H1 (cell line): ENCODE results near the gene MT1X. TPM values are rescaled to one million over a fixed set of nuclear protein-coding genes. Genes with fewer than 3 reads are reported as not detected.

ENCODE experiments used
- TAF1 ChIP-seq: IDR thresholded peaks from 2 replicates; pipeline ENCODE4 v1.6.1; 2011; ENCODE audit warnings: mild to moderate bottlenecking, low read depth, low read length
- TCF12 ChIP-seq: IDR thresholded peaks from 2 replicates; pipeline ENCODE4 v1.6.1; 2011; ENCODE audit warnings: low read depth, mild to moderate bottlenecking, low read length
- ZNF274 ChIP-seq: IDR thresholded peaks from 2 replicates; pipeline ENCODE4 v1.7.0; 2012; ENCODE audit warnings: low read length, borderline replicate concordance; ENCODE audit errors: extremely low read depth
- polyA plus RNA-seq, 7 experiments: library from polyadenylated mRNA; depleted of rRNA in 3 of 7; stranded (reverse) in 5 of 7; unstranded in 2 of 7; fragments of >200 nt in 5 of 7; fragments of 200-250 nt in 2 of 7; gene quantifications; 1 replicate in 5 of 7; 2 replicates in 1 of 7; 4 replicates in 1 of 7; pipeline versions ENCODE4 v1.2.1 to v1.2.3, GENCODE V29; 2011 to 2013; ENCODE audit warnings: missing spikeins in 2 of 7, mixed read lengths in 2 of 7
- total RNA-seq: library from RNA; stranded (reverse); fragmentation: NEBNext Ultra II Directional; extraction: Animal tissue kit (Norgen Biotek cat#: 25700); gene quantifications from 2 replicates; pipeline ENCODE4 v1.2.1, GENCODE V29; 2021
- TF ChIP-seq, protein P1 (sequence below): fragments of 300-600 bp; sonication (generic); IDR thresholded peaks from 2 replicates; pipeline ENCODE4 v1.7.1; 2012; ENCODE audit warnings: low read length, moderate library complexity, mild to moderate bottlenecking, inconsistent platforms; ENCODE audit not compliant: insufficient replicate concordance
- TF ChIP-seq, protein P2 (sequence below): IDR thresholded peaks from 2 replicates; pipeline ENCODE4 v1.6.1; 2012; ENCODE audit warnings: low read length, inconsistent platforms

Gene MT1X
- total and polyA plus RNA-seq, 2 of the 8 experiments (the other 6 are each of a cell fraction or from before 2014, with no cell fraction given): 52.4 to 1,060 TPM

DNA sequence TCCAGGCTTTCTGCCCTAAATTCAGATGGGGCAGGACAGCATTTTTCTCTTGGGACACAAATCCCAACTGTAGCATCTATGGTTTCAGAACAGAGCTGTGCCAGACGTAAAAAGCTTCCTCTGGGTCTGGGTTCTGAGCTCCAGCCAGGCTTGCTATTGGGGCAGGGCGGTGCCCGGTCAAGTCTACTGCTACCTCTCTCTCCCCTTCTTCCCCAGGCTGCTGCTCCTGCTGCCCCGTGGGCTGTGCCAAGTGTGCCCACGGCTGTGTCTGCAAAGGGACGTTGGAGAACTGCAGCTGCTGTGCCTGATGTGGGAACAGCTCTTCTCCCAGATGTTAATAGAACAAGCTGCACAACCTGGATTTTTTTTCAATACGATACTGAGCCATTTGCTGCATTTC lies 48.7 kb upstream of the MT1X start (continued):
- TF ChIP-seq, protein P1, sequence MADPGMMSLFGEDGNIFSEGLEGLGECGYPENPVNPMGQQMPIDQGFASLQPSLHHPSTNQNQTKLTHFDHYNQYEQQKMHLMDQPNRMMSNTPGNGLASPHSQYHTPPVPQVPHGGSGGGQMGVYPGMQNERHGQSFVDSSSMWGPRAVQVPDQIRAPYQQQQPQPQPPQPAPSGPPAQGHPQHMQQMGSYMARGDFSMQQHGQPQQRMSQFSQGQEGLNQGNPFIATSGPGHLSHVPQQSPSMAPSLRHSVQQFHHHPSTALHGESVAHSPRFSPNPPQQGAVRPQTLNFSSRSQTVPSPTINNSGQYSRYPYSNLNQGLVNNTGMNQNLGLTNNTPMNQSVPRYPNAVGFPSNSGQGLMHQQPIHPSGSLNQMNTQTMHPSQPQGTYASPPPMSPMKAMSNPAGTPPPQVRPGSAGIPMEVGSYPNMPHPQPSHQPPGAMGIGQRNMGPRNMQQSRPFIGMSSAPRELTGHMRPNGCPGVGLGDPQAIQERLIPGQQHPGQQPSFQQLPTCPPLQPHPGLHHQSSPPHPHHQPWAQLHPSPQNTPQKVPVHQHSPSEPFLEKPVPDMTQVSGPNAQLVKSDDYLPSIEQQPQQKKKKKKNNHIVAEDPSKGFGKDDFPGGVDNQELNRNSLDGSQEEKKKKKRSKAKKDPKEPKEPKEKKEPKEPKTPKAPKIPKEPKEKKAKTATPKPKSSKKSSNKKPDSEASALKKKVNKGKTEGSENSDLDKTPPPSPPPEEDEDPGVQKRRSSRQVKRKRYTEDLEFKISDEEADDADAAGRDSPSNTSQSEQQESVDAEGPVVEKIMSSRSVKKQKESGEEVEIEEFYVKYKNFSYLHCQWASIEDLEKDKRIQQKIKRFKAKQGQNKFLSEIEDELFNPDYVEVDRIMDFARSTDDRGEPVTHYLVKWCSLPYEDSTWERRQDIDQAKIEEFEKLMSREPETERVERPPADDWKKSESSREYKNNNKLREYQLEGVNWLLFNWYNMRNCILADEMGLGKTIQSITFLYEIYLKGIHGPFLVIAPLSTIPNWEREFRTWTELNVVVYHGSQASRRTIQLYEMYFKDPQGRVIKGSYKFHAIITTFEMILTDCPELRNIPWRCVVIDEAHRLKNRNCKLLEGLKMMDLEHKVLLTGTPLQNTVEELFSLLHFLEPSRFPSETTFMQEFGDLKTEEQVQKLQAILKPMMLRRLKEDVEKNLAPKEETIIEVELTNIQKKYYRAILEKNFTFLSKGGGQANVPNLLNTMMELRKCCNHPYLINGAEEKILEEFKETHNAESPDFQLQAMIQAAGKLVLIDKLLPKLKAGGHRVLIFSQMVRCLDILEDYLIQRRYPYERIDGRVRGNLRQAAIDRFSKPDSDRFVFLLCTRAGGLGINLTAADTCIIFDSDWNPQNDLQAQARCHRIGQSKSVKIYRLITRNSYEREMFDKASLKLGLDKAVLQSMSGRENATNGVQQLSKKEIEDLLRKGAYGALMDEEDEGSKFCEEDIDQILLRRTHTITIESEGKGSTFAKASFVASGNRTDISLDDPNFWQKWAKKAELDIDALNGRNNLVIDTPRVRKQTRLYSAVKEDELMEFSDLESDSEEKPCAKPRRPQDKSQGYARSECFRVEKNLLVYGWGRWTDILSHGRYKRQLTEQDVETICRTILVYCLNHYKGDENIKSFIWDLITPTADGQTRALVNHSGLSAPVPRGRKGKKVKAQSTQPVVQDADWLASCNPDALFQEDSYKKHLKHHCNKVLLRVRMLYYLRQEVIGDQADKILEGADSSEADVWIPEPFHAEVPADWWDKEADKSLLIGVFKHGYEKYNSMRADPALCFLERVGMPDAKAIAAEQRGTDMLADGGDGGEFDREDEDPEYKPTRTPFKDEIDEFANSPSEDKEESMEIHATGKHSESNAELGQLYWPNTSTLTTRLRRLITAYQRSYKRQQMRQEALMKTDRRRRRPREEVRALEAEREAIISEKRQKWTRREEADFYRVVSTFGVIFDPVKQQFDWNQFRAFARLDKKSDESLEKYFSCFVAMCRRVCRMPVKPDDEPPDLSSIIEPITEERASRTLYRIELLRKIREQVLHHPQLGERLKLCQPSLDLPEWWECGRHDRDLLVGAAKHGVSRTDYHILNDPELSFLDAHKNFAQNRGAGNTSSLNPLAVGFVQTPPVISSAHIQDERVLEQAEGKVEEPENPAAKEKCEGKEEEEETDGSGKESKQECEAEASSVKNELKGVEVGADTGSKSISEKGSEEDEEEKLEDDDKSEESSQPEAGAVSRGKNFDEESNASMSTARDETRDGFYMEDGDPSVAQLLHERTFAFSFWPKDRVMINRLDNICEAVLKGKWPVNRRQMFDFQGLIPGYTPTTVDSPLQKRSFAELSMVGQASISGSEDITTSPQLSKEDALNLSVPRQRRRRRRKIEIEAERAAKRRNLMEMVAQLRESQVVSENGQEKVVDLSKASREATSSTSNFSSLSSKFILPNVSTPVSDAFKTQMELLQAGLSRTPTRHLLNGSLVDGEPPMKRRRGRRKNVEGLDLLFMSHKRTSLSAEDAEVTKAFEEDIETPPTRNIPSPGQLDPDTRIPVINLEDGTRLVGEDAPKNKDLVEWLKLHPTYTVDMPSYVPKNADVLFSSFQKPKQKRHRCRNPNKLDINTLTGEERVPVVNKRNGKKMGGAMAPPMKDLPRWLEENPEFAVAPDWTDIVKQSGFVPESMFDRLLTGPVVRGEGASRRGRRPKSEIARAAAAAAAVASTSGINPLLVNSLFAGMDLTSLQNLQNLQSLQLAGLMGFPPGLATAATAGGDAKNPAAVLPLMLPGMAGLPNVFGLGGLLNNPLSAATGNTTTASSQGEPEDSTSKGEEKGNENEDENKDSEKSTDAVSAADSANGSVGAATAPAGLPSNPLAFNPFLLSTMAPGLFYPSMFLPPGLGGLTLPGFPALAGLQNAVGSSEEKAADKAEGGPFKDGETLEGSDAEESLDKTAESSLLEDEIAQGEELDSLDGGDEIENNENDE: no peak
- no peak for TF ChIP-seq ZNF274
- no peak for TF ChIP-seq TAF1
- TF ChIP-seq TCF12: no peak
- TF ChIP-seq, protein P2, sequence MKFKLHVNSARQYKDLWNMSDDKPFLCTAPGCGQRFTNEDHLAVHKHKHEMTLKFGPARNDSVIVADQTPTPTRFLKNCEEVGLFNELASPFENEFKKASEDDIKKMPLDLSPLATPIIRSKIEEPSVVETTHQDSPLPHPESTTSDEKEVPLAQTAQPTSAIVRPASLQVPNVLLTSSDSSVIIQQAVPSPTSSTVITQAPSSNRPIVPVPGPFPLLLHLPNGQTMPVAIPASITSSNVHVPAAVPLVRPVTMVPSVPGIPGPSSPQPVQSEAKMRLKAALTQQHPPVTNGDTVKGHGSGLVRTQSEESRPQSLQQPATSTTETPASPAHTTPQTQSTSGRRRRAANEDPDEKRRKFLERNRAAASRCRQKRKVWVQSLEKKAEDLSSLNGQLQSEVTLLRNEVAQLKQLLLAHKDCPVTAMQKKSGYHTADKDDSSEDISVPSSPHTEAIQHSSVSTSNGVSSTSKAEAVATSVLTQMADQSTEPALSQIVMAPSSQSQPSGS: no peak
